GM18499 (cell line): ENCODE data around the gene CBLC.

Experiments
- ATAC-seq: cut with Tn5 transposase; IDR thresholded peaks from one replicate; pipeline ENCODE4 v1.9.1; 2021; ENCODE audit warnings: moderate number of reproducible peaks; ENCODE audit not compliant: insufficient read depth, unreplicated experiment

Gene CBLC

DNA sequence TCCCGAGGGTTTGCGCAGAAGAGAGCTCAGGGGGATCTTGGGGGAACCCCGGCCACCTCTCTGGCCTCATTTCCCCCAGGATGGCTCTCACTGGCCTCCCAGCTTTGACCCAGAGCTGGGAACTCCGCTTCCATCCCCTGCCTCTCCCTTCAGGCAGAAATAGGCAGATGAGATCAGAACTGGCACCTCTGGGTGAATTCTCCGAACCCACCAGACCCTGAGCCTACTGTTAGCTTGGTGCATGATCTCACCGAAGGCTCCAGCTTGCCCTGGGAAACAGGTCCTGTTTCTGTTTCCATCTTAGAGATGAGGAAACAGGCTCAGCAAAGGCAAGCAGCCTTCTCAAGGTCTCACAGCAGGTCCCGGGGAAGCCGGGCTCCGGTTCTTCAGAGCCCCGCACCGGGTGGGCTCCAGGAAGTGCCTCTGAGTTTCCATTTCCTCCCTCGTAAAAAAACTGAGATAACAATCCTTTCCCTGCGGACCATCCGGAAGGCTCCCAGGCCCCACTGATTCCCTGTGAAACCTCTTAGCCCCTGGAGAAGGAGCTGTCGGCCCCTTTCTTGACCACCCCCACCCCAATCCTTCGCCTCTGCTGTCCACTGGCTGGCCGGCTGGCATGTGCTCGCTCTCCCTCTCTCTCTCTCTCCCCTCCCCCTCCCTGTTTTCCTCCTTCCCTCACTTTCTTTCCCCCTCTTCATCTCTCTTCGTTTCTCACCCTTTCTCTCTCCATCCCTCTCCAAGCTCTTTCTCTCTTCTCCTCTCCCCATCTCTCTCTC is 70.5 kb downstream of the CBLC start:
- ATAC-seq, result no peak

DNA sequence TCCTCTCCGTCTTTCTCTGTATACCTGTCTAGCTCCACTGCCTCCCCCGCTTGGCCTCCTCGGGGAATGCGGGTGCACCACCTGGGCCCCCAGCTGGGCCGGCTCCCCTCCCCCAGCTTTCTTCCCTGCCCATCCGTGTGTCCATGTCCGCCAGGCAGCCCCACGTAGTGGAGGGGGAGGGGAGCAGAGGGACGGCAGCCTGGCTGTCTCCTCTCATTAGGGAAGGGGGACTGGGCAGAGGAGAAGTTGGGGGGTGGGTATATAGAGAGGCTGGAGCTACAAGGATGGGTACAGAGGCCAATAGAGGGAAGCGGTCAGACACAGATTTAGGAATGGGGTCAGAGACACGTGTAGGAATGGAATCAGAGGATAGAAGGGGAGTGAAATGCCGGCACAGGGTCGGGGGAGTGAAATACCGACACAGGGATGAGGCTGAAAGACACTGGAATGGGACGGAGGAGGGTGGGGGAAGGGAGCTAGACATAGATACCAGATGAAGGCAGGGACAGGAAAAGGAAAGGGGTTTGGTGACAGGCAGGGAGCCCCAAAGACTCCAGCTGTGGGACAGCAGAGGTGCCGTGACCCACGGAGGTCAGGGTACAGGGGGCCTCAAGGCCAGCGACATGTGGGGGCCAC is 71.2 kb downstream of the CBLC start:
- no peak for ATAC-seq
